DMS 273 (cell line): ENCODE measurements around the gene ZNF69.
"Not testable (repeated sequence)": the region's sequence is repeated elsewhere in the genome, so short reads cannot be mapped to it uniquely, and the experiment has no call there.

ENCODE experiments used
- DNase-seq: peaks from one replicate; lab custom pipeline; 2025; ENCODE audit not compliant: unreplicated experiment; lab: John Stamatoyannopoulos, UW

ZNF69 gene

GRCh38 chr19:11887611-11888531, at the start of gene ZNF69:
TSS of gene ZNF69 (plus strand) at chr19:11887782. CDS start at chr19:11887924, 142 bp downstream.
- DNase-seq: peak; percentile 62

- DNase-seq: no peak
Measured at GRCh38 chr19:11843722-11844121, 43.9 kb upstream of the ZNF69 start.

GRCh38 chr19:11847615-11848014, 40.0 kb upstream of the ZNF69 start:
- peak; percentile 4 for DNase-seq

- no peak for DNase-seq
Measured at GRCh38 chr19:11848200-11848593, 39.4 kb upstream of the ZNF69 start.

GRCh38 chr19:11848594-11849469, 38.8 kb upstream of the ZNF69 start, which contains the start of gene ZNF439:
TSS of gene ZNF439 (plus strand) at chr19:11848726. CDS start at chr19:11848868, 142 bp downstream.
- DNase-seq: peak; percentile 89

- DNase-seq: not testable (repeated sequence)
Measured at GRCh38 chr19:11850289-11850688, 37.3 kb upstream of the ZNF69 start.

- DNase-seq: no peak
Measured at GRCh38 chr19:11853358-11853757, 34.2 kb upstream of the ZNF69 start.

- no peak for DNase-seq
Measured at GRCh38 chr19:11856596-11857250, 30.9 kb upstream of the ZNF69 start.

GRCh38 chr19:11860721-11861120, 26.9 kb upstream of the ZNF69 start:
- no peak for DNase-seq

- DNase-seq: no peak
Measured at GRCh38 chr19:11861301-11861700, 26.3 kb upstream of the ZNF69 start.

GRCh38 chr19:11867766-11868165, 19.8 kb upstream of the ZNF69 start:
- not testable (repeated sequence) for DNase-seq

- no peak for DNase-seq
Measured at GRCh38 chr19:11868188-11868587, 19.4 kb upstream of the ZNF69 start.

GRCh38 chr19:11872624-11873023, 15.0 kb upstream of the ZNF69 start:
- no peak for DNase-seq

- no peak for DNase-seq
Measured at GRCh38 chr19:11873762-11874161, 13.8 kb upstream of the ZNF69 start.

GRCh38 chr19:11879687-11880266, 7.8 kb upstream of the ZNF69 start:
- peak; percentile 22 for DNase-seq

- no peak for DNase-seq
Measured at GRCh38 chr19:11880598-11880997, 7.0 kb upstream of the ZNF69 start.

GRCh38 chr19:11881151-11881800, 6.3 kb upstream of the ZNF69 start:
- peak; percentile 84 for DNase-seq

GRCh38 chr19:11882606-11883005, 5.0 kb upstream of the ZNF69 start:
- DNase-seq: no peak

- peak; percentile 24 for DNase-seq
Measured at GRCh38 chr19:11887234-11887610, 360 bp upstream of the ZNF69 start.

GRCh38 chr19:11889901-11890300, 2.3 kb downstream of the ZNF69 start:
- not testable (repeated sequence) for DNase-seq
